ENCODE measurements around the gene CRTC1. TPM values are rescaled to one million over a fixed set of nuclear protein-coding genes. Genes with fewer than 3 reads are reported as not detected.

Gene CRTC1
- total RNA-seq, 1 experiment from 2014 or later: 18.1 TPM

DNA sequence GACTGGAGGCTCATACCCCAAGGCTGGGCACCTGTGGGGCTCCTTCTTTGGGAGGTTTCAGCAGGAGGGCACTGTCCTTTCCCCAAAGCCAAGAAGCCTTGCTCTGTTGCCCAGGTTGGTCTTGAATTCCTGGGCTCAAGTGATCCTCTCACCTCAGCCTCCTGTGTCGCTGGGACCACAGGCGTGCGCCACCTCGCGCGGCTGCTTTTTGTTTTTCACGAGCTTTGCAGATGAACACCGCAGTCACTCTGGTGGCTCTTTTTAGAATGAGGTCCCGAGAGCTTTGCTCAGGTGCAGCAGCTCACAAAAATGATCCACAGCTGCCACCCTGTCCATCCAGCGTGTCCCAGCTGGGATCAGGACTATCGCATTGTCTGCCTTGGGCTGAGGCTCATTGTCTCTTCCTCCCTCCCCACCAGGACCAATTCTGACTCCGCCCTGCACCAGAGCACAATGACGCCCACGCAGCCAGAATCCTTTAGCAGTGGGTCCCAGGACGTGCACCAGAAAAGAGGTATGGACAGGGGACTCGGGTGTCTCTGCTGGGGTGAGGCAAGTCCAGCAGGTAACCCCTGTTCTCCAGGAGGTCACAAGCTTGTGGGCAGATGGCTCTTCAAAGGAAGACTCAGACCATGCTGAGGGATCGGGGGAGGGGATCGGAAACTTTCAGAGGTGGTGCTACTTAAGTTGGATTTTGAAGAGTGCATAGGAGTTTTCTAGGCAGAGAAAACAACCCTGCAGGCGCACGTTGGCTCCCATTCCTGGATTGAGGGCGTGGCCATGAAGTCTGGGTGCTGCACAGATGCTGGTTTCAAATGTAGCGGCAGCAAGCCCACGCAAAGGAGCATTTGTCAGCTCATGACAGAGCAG lies 66.1 kb downstream of the CRTC1 start:
- Histone ChIP-seq H3K27ac (ENCODE audit: low read depth, low read length, poor library complexity, severe bottlenecking) (no peak overlapping the region), H3K27me3 (replicated peaks; ENCODE audit: insufficient read depth, low read depth, low read length, poor library complexity) (no peaks in the 10 kb centered on the region), H3K4me1 (ENCODE audit: insufficient read depth, low read length, poor library complexity, severe bottlenecking) (no peaks in the 10 kb centered on the region), H3K9me3 (ENCODE audit: low read depth, low read length, poor library complexity, severe bottlenecking) (no peaks in the 10 kb centered on the region), H3K36me3 (ENCODE audit: insufficient read depth, low read length, poor library complexity, severe bottlenecking) (no peaks in the 10 kb centered on the region), H3K4me3 (ENCODE audit: low read depth, low read length, poor library complexity, severe bottlenecking) (no peak overlapping the region)
- CTCF ChIA-PET: no interaction called here
- POLR2A ChIA-PET (ENCODE audit: low non-redundant PET): no interaction called here
- no TSS peak for BruUV-seq (replicated peaks)
- intact Hi-C loops (cut with micrococcal nuclease; ENCODE audit: unreplicated experiment): no loop called here
- DNase-seq (ENCODE audit: low spot score): no peak
- TF ChIP-seq EZH2 (IDR thresholded peaks at IDR 0.05; ENCODE audit: borderline replicate concordance, low read depth, low read length, poor library complexity, severe bottlenecking): no peak
- TF ChIP-seq, protein P1, sequence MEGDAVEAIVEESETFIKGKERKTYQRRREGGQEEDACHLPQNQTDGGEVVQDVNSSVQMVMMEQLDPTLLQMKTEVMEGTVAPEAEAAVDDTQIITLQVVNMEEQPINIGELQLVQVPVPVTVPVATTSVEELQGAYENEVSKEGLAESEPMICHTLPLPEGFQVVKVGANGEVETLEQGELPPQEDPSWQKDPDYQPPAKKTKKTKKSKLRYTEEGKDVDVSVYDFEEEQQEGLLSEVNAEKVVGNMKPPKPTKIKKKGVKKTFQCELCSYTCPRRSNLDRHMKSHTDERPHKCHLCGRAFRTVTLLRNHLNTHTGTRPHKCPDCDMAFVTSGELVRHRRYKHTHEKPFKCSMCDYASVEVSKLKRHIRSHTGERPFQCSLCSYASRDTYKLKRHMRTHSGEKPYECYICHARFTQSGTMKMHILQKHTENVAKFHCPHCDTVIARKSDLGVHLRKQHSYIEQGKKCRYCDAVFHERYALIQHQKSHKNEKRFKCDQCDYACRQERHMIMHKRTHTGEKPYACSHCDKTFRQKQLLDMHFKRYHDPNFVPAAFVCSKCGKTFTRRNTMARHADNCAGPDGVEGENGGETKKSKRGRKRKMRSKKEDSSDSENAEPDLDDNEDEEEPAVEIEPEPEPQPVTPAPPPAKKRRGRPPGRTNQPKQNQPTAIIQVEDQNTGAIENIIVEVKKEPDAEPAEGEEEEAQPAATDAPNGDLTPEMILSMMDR (conservative IDR thresholded peaks at IDR 0.05; ENCODE audit: low read depth, low read length): no peak

DNA sequence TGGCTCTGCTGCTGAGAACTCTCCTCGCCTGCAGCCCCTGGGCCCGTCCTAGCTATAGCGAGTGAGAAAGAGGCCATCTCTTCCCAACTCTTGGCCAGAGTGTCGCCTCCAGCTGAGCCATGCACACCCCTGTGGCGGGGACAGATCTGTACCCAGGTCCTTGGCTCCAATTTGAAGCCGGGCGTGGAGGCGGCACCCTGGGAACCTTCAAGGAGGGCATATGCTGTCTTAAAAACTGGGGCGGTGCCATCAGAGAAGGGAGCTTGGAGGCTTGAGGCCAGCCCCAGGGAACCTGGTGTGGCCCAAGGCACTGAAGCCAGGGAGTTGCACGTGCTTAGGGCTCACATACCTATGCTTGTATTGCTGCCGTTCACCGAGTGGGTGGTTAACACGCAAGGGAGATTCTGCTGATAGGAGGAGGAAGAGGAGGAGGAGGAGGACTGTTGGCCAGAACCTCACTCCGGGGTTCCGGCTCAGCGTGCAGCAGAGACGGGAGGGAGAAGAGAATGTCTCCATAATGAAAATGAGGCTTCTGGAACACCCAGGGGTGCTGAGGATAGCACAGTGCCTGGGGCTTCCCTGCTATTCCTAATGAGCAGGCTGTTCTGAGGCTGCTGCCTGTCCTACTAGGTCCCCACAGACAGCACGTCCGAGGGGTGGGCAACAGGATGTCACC lies 67.0 kb downstream of the CRTC1 start:
- intact Hi-C loops (cut with micrococcal nuclease; ENCODE audit: unreplicated experiment): no loop called here
- no peak for TF ChIP-seq EZH2 (IDR thresholded peaks at IDR 0.05; ENCODE audit: borderline replicate concordance, low read depth, low read length, poor library complexity, severe bottlenecking)
- TF ChIP-seq, protein P1 (conservative IDR thresholded peaks at IDR 0.05; ENCODE audit: low read depth, low read length): no peak
- POLR2A ChIA-PET (ENCODE audit: low non-redundant PET): no interaction called here
- H3K4me1 ChIP-seq (ENCODE audit: insufficient read depth, low read length, poor library complexity, severe bottlenecking): no peaks in the 10 kb centered on the region
- CTCF ChIA-PET: no interaction called here
- H3K27ac ChIP-seq (ENCODE audit: low read depth, low read length, poor library complexity, severe bottlenecking): no peak overlapping the region
- no peak overlapping the region for H3K4me3 ChIP-seq (ENCODE audit: low read depth, low read length, poor library complexity, severe bottlenecking)
- DNase-seq (ENCODE audit: low spot score): no peak
- H3K27me3 ChIP-seq (replicated peaks; ENCODE audit: insufficient read depth, low read depth, low read length, poor library complexity): no peaks in the 10 kb centered on the region
- no peaks in the 10 kb centered on the region for H3K36me3 ChIP-seq (ENCODE audit: insufficient read depth, low read length, poor library complexity, severe bottlenecking)
- BruUV-seq (replicated peaks): no TSS peak
- H3K9me3 ChIP-seq (ENCODE audit: low read depth, low read length, poor library complexity, severe bottlenecking): no peaks in the 10 kb centered on the region

DNA sequence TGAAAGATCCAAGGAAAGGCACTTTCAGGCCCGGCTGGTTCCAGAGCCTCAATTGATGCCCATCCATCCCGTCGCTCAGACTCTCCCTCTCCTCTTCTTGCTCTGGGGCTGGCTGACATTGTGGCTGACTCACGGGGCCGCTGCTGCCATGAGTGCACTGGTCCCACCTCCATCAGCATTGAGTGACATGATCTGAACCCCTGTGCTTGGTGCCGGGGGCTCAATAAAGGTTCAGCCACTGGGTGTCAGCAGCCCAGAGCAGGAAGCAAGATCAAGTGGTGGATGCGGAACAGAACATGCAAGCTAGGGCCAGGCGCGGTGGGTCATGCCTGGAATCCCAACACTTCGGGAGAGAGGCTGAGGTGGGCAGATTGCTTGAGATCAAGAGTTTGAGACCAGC lies 68.1 kb downstream of the CRTC1 start:
- ChIA-PET CTCF (no interaction called here), POLR2A (ENCODE audit: low non-redundant PET) (no interaction called here)
- TF ChIP-seq EZH2 (IDR thresholded peaks at IDR 0.05; ENCODE audit: borderline replicate concordance, low read depth, low read length, poor library complexity, severe bottlenecking): no peak
- TF ChIP-seq, protein P1 (conservative IDR thresholded peaks at IDR 0.05; ENCODE audit: low read depth, low read length): no peak
- Histone ChIP-seq H3K27me3 (replicated peaks; ENCODE audit: insufficient read depth, low read depth, low read length, poor library complexity) (no peaks in the 10 kb centered on the region), H3K27ac (ENCODE audit: low read depth, low read length, poor library complexity, severe bottlenecking) (no peak overlapping the region), H3K4me3 (ENCODE audit: low read depth, low read length, poor library complexity, severe bottlenecking) (no peak overlapping the region), H3K9me3 (ENCODE audit: low read depth, low read length, poor library complexity, severe bottlenecking) (no peaks in the 10 kb centered on the region), H3K36me3 (ENCODE audit: insufficient read depth, low read length, poor library complexity, severe bottlenecking) (no peaks in the 10 kb centered on the region), H3K4me1 (ENCODE audit: insufficient read depth, low read length, poor library complexity, severe bottlenecking) (no peaks in the 10 kb centered on the region)
- intact Hi-C loops (cut with micrococcal nuclease; ENCODE audit: unreplicated experiment): no loop called here
- DNase-seq (ENCODE audit: low spot score): no peak
- BruUV-seq (replicated peaks): no TSS peak
